ENCODE data around the gene OBSCN.

Gene OBSCN

GRCh38 chr1:228321435-228321834, 113.6 kb downstream of the OBSCN start:
- no peaks in the 10 kb centered on the region for H3K36me3 ChIP-seq (replicated peaks)
- no peaks in the 10 kb centered on the region for H3K27me3 ChIP-seq (replicated peaks)
- in situ Hi-C loops (cut with HindIII; ENCODE audit: low pct_ligation_motif_present, low sequenced_read_pairs): no loop called here
- no peak overlapping the region for H3K4me3 ChIP-seq (ENCODE audit: low read depth, low read length)
- DNase-seq: no peak
- no peak overlapping the region for H3K27ac ChIP-seq
- TF ChIP-seq CTCF (IDR thresholded peaks at IDR 0.05; ENCODE audit: low read depth, low read length, missing control alignments): no peak

GRCh38 chr1:228321895-228322294, 114.1 kb downstream of the OBSCN start:
- Histone ChIP-seq H3K27ac (no peak overlapping the region), H3K27me3 (replicated peaks) (no peaks in the 10 kb centered on the region), H3K36me3 (replicated peaks) (no peaks in the 10 kb centered on the region), H3K4me3 (ENCODE audit: low read depth, low read length) (no peak overlapping the region)
- DNase-seq: no peak
- in situ Hi-C loops (cut with HindIII; ENCODE audit: low pct_ligation_motif_present, low sequenced_read_pairs): no loop called here
- no peak for TF ChIP-seq CTCF (IDR thresholded peaks at IDR 0.05; ENCODE audit: low read depth, low read length, missing control alignments)

GRCh38 chr1:228323401-228323800, 115.6 kb downstream of the OBSCN start:
- in situ Hi-C loops (cut with HindIII; ENCODE audit: low pct_ligation_motif_present, low sequenced_read_pairs): no loop called here
- no peaks in the 10 kb centered on the region for H3K27me3 ChIP-seq (replicated peaks)
- TF ChIP-seq CTCF (IDR thresholded peaks at IDR 0.05; ENCODE audit: low read depth, low read length, missing control alignments): no peak
- no peak overlapping the region for H3K27ac ChIP-seq
- no peaks in the 10 kb centered on the region for H3K36me3 ChIP-seq (replicated peaks)
- DNase-seq: no peak
- no peak overlapping the region for H3K4me3 ChIP-seq (ENCODE audit: low read depth, low read length)

GRCh38 chr1:228325267-228325666, 117.4 kb downstream of the OBSCN start:
- H3K27ac ChIP-seq: no peak overlapping the region
- DNase-seq: no peak
- no peaks in the 10 kb centered on the region for H3K27me3 ChIP-seq (replicated peaks)
- H3K36me3 ChIP-seq (replicated peaks): no peaks in the 10 kb centered on the region
- in situ Hi-C loops (cut with HindIII; ENCODE audit: low pct_ligation_motif_present, low sequenced_read_pairs): no loop called here
- TF ChIP-seq CTCF (IDR thresholded peaks at IDR 0.05; ENCODE audit: low read depth, low read length, missing control alignments): no peak
- H3K4me3 ChIP-seq (ENCODE audit: low read depth, low read length): no peak overlapping the region

- DNase-seq: no peak
- no peak overlapping the region for H3K4me3 ChIP-seq (ENCODE audit: low read depth, low read length)
- no peak overlapping the region for H3K27ac ChIP-seq
- no peaks in the 10 kb centered on the region for H3K27me3 ChIP-seq (replicated peaks)
- no peaks in the 10 kb centered on the region for H3K36me3 ChIP-seq (replicated peaks)
- in situ Hi-C loops (cut with HindIII; ENCODE audit: low pct_ligation_motif_present, low sequenced_read_pairs): no loop called here
- TF ChIP-seq CTCF (IDR thresholded peaks at IDR 0.05; ENCODE audit: low read depth, low read length, missing control alignments): no peak
Measured at GRCh38 chr1:228329887-228330286, 122.0 kb downstream of the OBSCN start.
